Caco-2 (cell line): ENCODE data around the gene NEDD4L. TPM values are rescaled to one million over a fixed set of nuclear protein-coding genes. Genes with fewer than 3 reads are reported as not detected.

Source experiments
- BruUV-seq: library from RNA; stranded (reverse); fragments of 400-500 nt; replicated peaks from 2 replicates; lab custom pipeline; 2021; lab: Mats Ljungman, UMichigan
- CTCF ChIA-PET: fragments of 300-600 bp; sonication (Branson Sonifier 250); formaldehyde crosslinking; loops from one replicate; lab custom pipeline; 2022; ENCODE audit warnings: antibody characterized with exemption; lab: Charles Lee
- POLR2A ChIA-PET: fragments of 300-600 bp; sonication (Branson Sonifier 250); formaldehyde crosslinking; loops from one replicate; lab custom pipeline; 2022; ENCODE audit warnings: antibody characterized with exemption; lab: Charles Lee
- DNase-seq, 2 experiments: peaks; one replicate each; pipeline versions ENCODE4 v3.0.0 to v3.0.0-alpha.2; 2020 to 2022
- H3K27me3 ChIP-seq: replicated peaks from 2 replicates; pipeline ENCODE4 v1.6.0; 2011; ENCODE audit warnings: low read length; ENCODE audit not compliant: control insufficient read depth, insufficient read depth
- H3K36me3 ChIP-seq: 2 replicates; pipeline ENCODE4 v1.5.1; 2011; ENCODE audit warnings: low read length; ENCODE audit not compliant: control insufficient read depth, insufficient read depth
- H3K4me1 ChIP-seq: fragments of 250-450 bp; sonication (Bioruptor Pico); 2 replicates; pipeline ENCODE4 v1.5.1; 2020; ENCODE audit warnings: mild to moderate bottlenecking
- H3K4me3 ChIP-seq: 2 replicates; pipeline ENCODE4 v1.5.1; 2011; ENCODE audit warnings: low read depth, mild to moderate bottlenecking, control low read depth, low read length
- H3K9me3 ChIP-seq: fragments of 250-450 bp; sonication (Bioruptor Pico); 2 replicates; pipeline ENCODE4 v1.5.1; 2020; ENCODE audit warnings: mild to moderate bottlenecking, moderate library complexity
- H3K27ac Mint-ChIP-seq: one replicate; pipeline ENCODE4 v1.8.0; 2022; ENCODE audit warnings: mixed read lengths; ENCODE audit not compliant: unreplicated experiment
- H3K27me3 Mint-ChIP-seq: one replicate; pipeline ENCODE4 v1.8.0; 2022; ENCODE audit warnings: mixed read lengths; ENCODE audit not compliant: insufficient read depth, unreplicated experiment
- H3K36me3 Mint-ChIP-seq: one replicate; pipeline ENCODE4 v1.8.0; 2022; ENCODE audit warnings: mild to moderate bottlenecking, mixed read lengths; ENCODE audit not compliant: insufficient read depth, unreplicated experiment
- H3K4me1 Mint-ChIP-seq: one replicate; pipeline ENCODE4 v1.8.0; 2022; ENCODE audit warnings: low read depth, mixed read lengths; ENCODE audit not compliant: unreplicated experiment
- H3K4me3 Mint-ChIP-seq: one replicate; pipeline ENCODE4 v1.8.0; 2022; ENCODE audit warnings: mild to moderate bottlenecking, moderate library complexity, mixed read lengths; ENCODE audit not compliant: unreplicated experiment
- H3K9me3 Mint-ChIP-seq: one replicate; pipeline ENCODE4 v1.8.0; 2022; ENCODE audit warnings: mixed read lengths; ENCODE audit not compliant: unreplicated experiment
- CTCF ChIP-seq, 2 experiments: fragments of 200-600 bp in 1 of 2; IDR thresholded peaks; 1 replicate in 1 of 2; 2 replicates in 1 of 2; pipeline versions ENCODE4 v1.5.1 to v1.8.0; 2011 to 2022; ENCODE audit warnings: antibody characterized with exemption in 1 of 2, control low read depth in 1 of 2, inconsistent platforms in 1 of 2, low read depth in 1 of 2, low read length in 1 of 2, mild to moderate bottlenecking in 1 of 2, moderate library complexity in 1 of 2; ENCODE audit not compliant: insufficient read depth in 1 of 2, severe bottlenecking in 1 of 2, unreplicated experiment in 1 of 2
- intact Hi-C: fragments of 100-400 bp; cut with micrococcal nuclease; formaldehyde crosslinking; loops from one replicate; pipeline ENCODE4 v1.10.0; 2022; ENCODE audit not compliant: unreplicated experiment
- total RNA-seq: library from RNA; stranded (reverse); gene quantifications from 2 replicates; pipeline ENCODE4 v1.2.3, GENCODE V29; 2022

The NEDD4L gene
- total RNA-seq, 1 experiment from 2014 or later: 85.4 TPM

DNA sequence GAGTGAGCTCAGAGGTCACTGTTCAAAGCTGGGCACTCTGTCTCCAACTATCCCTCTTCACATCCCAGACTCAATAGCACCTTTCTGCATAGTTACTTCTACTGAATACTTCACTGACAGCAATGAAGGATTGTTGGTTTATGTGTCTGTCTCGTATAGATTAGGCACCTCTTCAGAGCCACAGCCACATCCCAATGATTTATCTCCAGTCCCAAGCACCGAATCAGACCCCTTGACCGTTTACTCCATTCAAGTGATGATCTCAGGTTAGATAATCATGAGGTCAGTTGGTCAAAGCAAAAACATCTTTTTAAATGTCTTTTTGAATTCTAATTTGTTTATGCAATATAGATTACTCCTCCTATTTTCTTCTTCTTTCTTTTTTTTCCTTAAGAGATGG lies 14.7 kb downstream of the NEDD4L start:
- Mint-ChIP-seq H3K27ac (no peak overlapping the region), H3K36me3 (peaks cover 7% of the 10 kb centered on the region), H3K27me3 (no peaks in the 10 kb centered on the region), H3K9me3 (no peaks in the 10 kb centered on the region), H3K4me1 (peaks cover 10% of the 10 kb centered on the region), H3K4me3 (no peak overlapping the region)
- intact Hi-C loops: no loop called here
- no peak for TF ChIP-seq CTCF (IDR thresholded peaks at IDR 0.05; ENCODE audit: insufficient read depth in 1 of 2, low read depth in 1 of 2, low read length in 1 of 2, severe bottlenecking in 1 of 2, unreplicated experiment in 1 of 2)
- ChIA-PET CTCF (no interaction called here), POLR2A (no interaction called here)
- Histone ChIP-seq H3K4me3 (no peak overlapping the region), H3K9me3 (no peaks in the 10 kb centered on the region), H3K36me3 (no peaks in the 10 kb centered on the region), H3K27me3 (no peaks in the 10 kb centered on the region), H3K4me1 (peaks cover 12% of the 10 kb centered on the region)
- no TSS peak for BruUV-seq
- DNase-seq: no peak

GRCh38 chr18:58060254-58060653 lies 16.2 kb downstream of the NEDD4L start:
- Histone ChIP-seq H3K36me3 (no peaks in the 10 kb centered on the region; the same call in 1 of the 2 replicates), H3K4me1 (no peaks in the 10 kb centered on the region), H3K4me3 (no peak overlapping the region), H3K27me3 (no peaks in the 10 kb centered on the region), H3K9me3 (no peaks in the 10 kb centered on the region)
- Mint-ChIP-seq H3K27me3 (no peaks in the 10 kb centered on the region), H3K4me3 (no peak overlapping the region), H3K27ac (no peak overlapping the region), H3K9me3 (no peaks in the 10 kb centered on the region), H3K4me1 (no peaks in the 10 kb centered on the region), H3K36me3 (peaks cover 9% of the 10 kb centered on the region)
- no peak for DNase-seq
- BruUV-seq: no TSS peak
- CTCF ChIA-PET: no interaction called here
- POLR2A ChIA-PET: no interaction called here
- no peak for TF ChIP-seq CTCF (IDR thresholded peaks at IDR 0.05; ENCODE audit: insufficient read depth in 1 of 2, low read depth in 1 of 2, low read length in 1 of 2, severe bottlenecking in 1 of 2, unreplicated experiment in 1 of 2)
- intact Hi-C loops: no loop called here

DNA sequence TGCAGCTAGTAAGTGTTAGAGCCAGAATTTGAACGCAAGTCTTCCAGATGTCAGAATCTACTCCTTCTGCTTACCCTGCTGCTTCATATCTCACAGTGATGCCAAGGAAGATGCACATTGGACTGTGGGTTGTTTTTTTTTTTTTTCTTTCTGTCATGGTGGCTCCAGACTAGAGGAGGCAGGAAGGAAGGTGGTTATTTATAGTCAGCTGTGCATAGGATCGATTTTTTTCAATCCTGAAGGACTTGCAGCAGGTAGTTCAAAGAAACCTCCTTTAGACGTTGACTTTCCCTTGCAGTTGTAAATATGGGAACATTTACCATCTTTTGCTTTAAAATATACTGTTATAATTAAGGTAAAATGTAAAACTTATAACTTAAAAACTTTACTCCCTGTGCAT lies 17.3 kb downstream of the NEDD4L start:
- intact Hi-C loops: no loop called here
- ChIA-PET CTCF (no interaction called here), POLR2A (interaction anchor here (0.6 kb wide), 1 partner anchor 23 kb away, joined by 3 read pairs; no protein-coding TSS in a partner anchor)
- Mint-ChIP-seq H3K9me3 (no peaks in the 10 kb centered on the region), H3K4me3 (no peak overlapping the region), H3K36me3 (peaks cover 13% of the 10 kb centered on the region), H3K4me1 (no peaks in the 10 kb centered on the region), H3K27me3 (no peaks in the 10 kb centered on the region), H3K27ac (no peak overlapping the region)
- Histone ChIP-seq H3K4me3 (no peak overlapping the region), H3K4me1 (no peaks in the 10 kb centered on the region), H3K36me3 (no peaks in the 10 kb centered on the region; the same call in 1 of the 2 replicates), H3K9me3 (no peaks in the 10 kb centered on the region), H3K27me3 (no peaks in the 10 kb centered on the region)
- no peak for DNase-seq
- no TSS peak for BruUV-seq
- TF ChIP-seq CTCF (IDR thresholded peaks at IDR 0.05; ENCODE audit: insufficient read depth in 1 of 2, low read depth in 1 of 2, low read length in 1 of 2, severe bottlenecking in 1 of 2, unreplicated experiment in 1 of 2): no peak
